C4-2B (cell line): ENCODE results near the gene ISOC2.

Source experiments
- H3K27ac ChIP-seq: fragments of 450-650 bp; 2 replicates; pipeline ENCODE4 v1.5.1; 2017
- CTCF ChIP-seq: fragments of 450-650 bp; conservative IDR thresholded peaks from 2 replicates; pipeline ENCODE4 v1.5.1; 2017; ENCODE audit warnings: mild to moderate bottlenecking
- ZFX ChIP-seq: fragments of 450-650 bp; IDR thresholded peaks from 2 replicates; pipeline ENCODE4 v1.6.1; 2017

ISOC2 gene

GRCh38 chr19:55479045-55479444 lies 17.6 kb upstream of the ISOC2 start:
- no peak overlapping the region for H3K27ac ChIP-seq
- no peak for TF ChIP-seq CTCF
- TF ChIP-seq ZFX, result no peak

- no peak overlapping the region for H3K27ac ChIP-seq
- TF ChIP-seq CTCF (no peak), ZFX (no peak)
Observed at GRCh38 chr19:55478364-55478763, 16.9 kb upstream of the ISOC2 start.

- H3K27ac ChIP-seq, result peak overlapping the region; percentile 90; the same call in 1 of the 2 replicates
- TF ChIP-seq ZFX (no peak), CTCF (no peak)
Observed at GRCh38 chr19:55477905-55478304, 16.5 kb upstream of the ISOC2 start.

- peak; percentile 85; the same call in 1 of the 2 replicates for TF ChIP-seq ZFX
- TF ChIP-seq CTCF, result no peak
- H3K27ac ChIP-seq, result peak within 1 kb of the TSS; percentile 90
Observed at GRCh38 chr19:55476100-55476775, 14.8 kb upstream of the ISOC2 start, which contains the start of gene ZNF628. ZNF628 (plus strand) TSS chr19:55476617; CDS start chr19:55479911, 3,294 bp downstream.

- peak overlapping the region; percentile 90 for H3K27ac ChIP-seq
Observed at GRCh38 chr19:55474269-55475265, 13.1 kb upstream of the ISOC2 start.

GRCh38 chr19:55473225-55474012 lies 12.0 kb upstream of the ISOC2 start:
- TF ChIP-seq CTCF (no peak), ZFX (no peak)
- H3K27ac ChIP-seq, result no peak overlapping the region; the same call in 1 of the 2 replicates

More at GRCh38 chr19:55474269-55475265, 13.1 kb upstream of the ISOC2 start:
- TF ChIP-seq CTCF (no peak), ZFX (no peak)
